Mammary epithelial cell (primary cell): Measurements from ENCODE around the gene PFKL.

Experiments used
- CTCF ChIP-seq, 2 donors: IDR thresholded peaks in 1 of 2; conservative IDR thresholded peaks in 1 of 2; 2 replicates each; pipeline ENCODE4 v1.5.1; 2011 to 2012; ENCODE audit warnings: inconsistent platforms in 2 of 2, low read length in 2 of 2, mild to moderate bottlenecking in 2 of 2, control low read depth in 1 of 2, low read depth in 1 of 2; ENCODE audit not compliant: insufficient read depth in 1 of 2; ENCODE audit errors: extremely low read depth in 1 of 2
- EZH2 ChIP-seq: IDR thresholded peaks from 2 replicates; pipeline ENCODE4 v1.6.1; 2012; ENCODE audit warnings: low read length, inconsistent platforms, borderline replicate concordance

DNA sequence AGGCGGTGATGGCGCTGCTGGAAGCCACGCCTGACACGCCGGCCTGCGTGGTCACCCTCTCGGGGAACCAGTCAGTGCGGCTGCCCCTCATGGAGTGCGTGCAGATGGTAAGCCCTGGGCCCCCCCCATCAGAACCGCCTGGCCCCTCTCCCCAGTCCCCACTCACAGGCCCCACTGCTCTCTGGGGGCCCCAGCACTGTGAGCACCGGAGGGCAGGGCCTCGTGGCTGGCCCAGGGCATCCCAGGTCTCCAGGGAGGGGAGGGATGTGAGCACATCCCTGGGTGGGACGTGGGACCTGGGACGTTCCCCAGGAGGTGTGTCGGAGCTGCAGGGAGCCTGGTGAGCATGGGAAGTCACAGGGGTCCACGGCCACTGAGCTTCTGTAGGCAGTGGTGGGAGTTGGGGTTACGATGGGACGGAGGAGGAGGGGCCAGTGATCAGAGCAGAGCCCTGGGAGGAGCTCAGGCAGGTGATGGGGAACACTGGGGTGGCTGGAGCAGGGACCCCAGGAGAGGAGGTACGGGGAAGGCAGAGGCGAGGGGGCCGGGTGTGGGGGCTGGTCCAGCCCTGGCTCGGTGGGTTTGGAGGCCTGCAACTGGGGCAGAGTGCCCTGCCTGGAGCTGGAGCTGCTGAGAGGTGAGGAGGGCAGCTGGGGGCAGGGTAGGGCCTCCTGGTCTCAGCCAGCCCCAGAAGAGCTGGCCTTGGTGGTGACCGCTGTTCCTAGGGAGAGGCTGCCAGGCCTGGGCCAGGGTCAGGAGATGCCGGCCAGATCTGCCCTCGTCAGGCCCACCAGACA lies 18.8 kb downstream of the PFKL start:
- TF ChIP-seq CTCF (conservative IDR thresholded peaks at IDR 0.05 in 1 of 2, IDR thresholded peaks at IDR 0.05 in 1 of 2; ENCODE audit: extremely low read depth in 1 of 2, insufficient read depth in 1 of 2, low read depth in 1 of 2, low read length in 2 of 2) (no peak), EZH2 (no peak)
